Astrocyte (in vitro differentiated cells and primary cell): Measurements from ENCODE around the gene MGMT. TPM values are rescaled to one million over a fixed set of nuclear protein-coding genes. Genes with fewer than 3 reads are reported as not detected.

Source experiments
- DNase-seq: peaks from one replicate; pipeline ENCODE4 v3.0.0-alpha.2; 2010; ENCODE audit warnings: low read depth
- FAIRE-seq: peaks from 2 replicates; lab custom pipeline; 2011; peaks lifted over from hg19 to GRCh38; lab: Jason Lieb, UNC
- H2AFZ ChIP-seq: 2 replicates; pipeline ENCODE4 v1.6.0; 2012; ENCODE audit warnings: low read depth, low read length, inconsistent platforms
- H3K27ac ChIP-seq: 2 replicates; pipeline ENCODE4 v1.5.1; 2011; ENCODE audit warnings: low read depth, low read length, inconsistent platforms
- H3K27me3 ChIP-seq: 2 replicates; pipeline ENCODE4 v1.6.0; 2011; ENCODE audit warnings: low read length, inconsistent platforms; ENCODE audit not compliant: insufficient read depth
- H3K36me3 ChIP-seq: 2 replicates; pipeline ENCODE4 v1.5.1; 2011; ENCODE audit warnings: low read length, inconsistent platforms; ENCODE audit not compliant: insufficient read depth
- H3K4me1 ChIP-seq: 2 replicates; pipeline ENCODE4 v1.5.1; 2011; ENCODE audit warnings: low read length, inconsistent platforms; ENCODE audit not compliant: insufficient read depth
- H3K4me2 ChIP-seq: 2 replicates; pipeline ENCODE4 v1.6.0; 2012; ENCODE audit warnings: low read length, inconsistent platforms
- H3K4me3 ChIP-seq: 2 replicates; pipeline ENCODE4 v1.5.1; 2011; ENCODE audit warnings: low read depth, mild to moderate bottlenecking, low read length, inconsistent platforms; ENCODE audit not compliant: insufficient read depth
- H3K79me2 ChIP-seq: 2 replicates; pipeline ENCODE4 v1.6.0; 2012; ENCODE audit warnings: mild to moderate bottlenecking, low read length, inconsistent platforms; ENCODE audit not compliant: insufficient read depth
- H3K9ac ChIP-seq: 2 replicates; pipeline ENCODE4 v1.6.0; 2012; ENCODE audit warnings: mild to moderate bottlenecking, low read length, inconsistent platforms
- H3K9me3 ChIP-seq: 2 replicates; pipeline ENCODE4 v1.5.1; 2012; ENCODE audit warnings: low read depth, mild to moderate bottlenecking, low read length, inconsistent platforms; ENCODE audit not compliant: insufficient read depth
- H4K20me1 ChIP-seq: 2 replicates; pipeline ENCODE4 v1.6.0; 2012; ENCODE audit warnings: low read length, inconsistent platforms; ENCODE audit not compliant: insufficient read depth
- H3K27ac Mint-ChIP-seq: one replicate; pipeline ENCODE4 v1.8.0; 2021; ENCODE audit warnings: mild to moderate bottlenecking, mixed read lengths; ENCODE audit not compliant: unreplicated experiment
- H3K27me3 Mint-ChIP-seq: one replicate; pipeline ENCODE4 v1.8.0; 2021; ENCODE audit warnings: low read depth, mixed read lengths; ENCODE audit not compliant: unreplicated experiment
- H3K36me3 Mint-ChIP-seq: one replicate; pipeline ENCODE4 v1.8.0; 2021; ENCODE audit warnings: low read depth, mixed read lengths; ENCODE audit not compliant: unreplicated experiment
- H3K4me1 Mint-ChIP-seq: one replicate; pipeline ENCODE4 v1.8.0; 2021; ENCODE audit warnings: low read depth, mixed read lengths; ENCODE audit not compliant: unreplicated experiment
- H3K4me3 Mint-ChIP-seq: one replicate; pipeline ENCODE4 v1.8.0; 2021; ENCODE audit warnings: mild to moderate bottlenecking, moderate library complexity, mixed read lengths; ENCODE audit not compliant: unreplicated experiment
- H3K9me3 Mint-ChIP-seq: one replicate; pipeline ENCODE4 v1.8.0; 2021; ENCODE audit warnings: mild to moderate bottlenecking, mixed read lengths; ENCODE audit not compliant: unreplicated experiment
- EZH2 ChIP-seq: IDR thresholded peaks from 2 replicates; pipeline ENCODE4 v1.6.1; 2012; ENCODE audit warnings: mild to moderate bottlenecking, low read length, inconsistent platforms; ENCODE audit not compliant: insufficient read depth
- total RNA-seq: library from RNA; stranded (reverse); gene quantifications from 2 replicates; pipeline ENCODE4 v1.2.1, GENCODE V29; 2021
- TF ChIP-seq, protein P1 (sequence below): IDR thresholded peaks from 2 replicates; pipeline ENCODE4 v1.5.1; 2011; ENCODE audit warnings: low read depth, mild to moderate bottlenecking, inconsistent platforms, low read length, moderate library complexity; ENCODE audit not compliant: insufficient read depth

Gene MGMT
- total RNA-seq, 1 donor from 2014 or later = 9.5 TPM

DNA sequence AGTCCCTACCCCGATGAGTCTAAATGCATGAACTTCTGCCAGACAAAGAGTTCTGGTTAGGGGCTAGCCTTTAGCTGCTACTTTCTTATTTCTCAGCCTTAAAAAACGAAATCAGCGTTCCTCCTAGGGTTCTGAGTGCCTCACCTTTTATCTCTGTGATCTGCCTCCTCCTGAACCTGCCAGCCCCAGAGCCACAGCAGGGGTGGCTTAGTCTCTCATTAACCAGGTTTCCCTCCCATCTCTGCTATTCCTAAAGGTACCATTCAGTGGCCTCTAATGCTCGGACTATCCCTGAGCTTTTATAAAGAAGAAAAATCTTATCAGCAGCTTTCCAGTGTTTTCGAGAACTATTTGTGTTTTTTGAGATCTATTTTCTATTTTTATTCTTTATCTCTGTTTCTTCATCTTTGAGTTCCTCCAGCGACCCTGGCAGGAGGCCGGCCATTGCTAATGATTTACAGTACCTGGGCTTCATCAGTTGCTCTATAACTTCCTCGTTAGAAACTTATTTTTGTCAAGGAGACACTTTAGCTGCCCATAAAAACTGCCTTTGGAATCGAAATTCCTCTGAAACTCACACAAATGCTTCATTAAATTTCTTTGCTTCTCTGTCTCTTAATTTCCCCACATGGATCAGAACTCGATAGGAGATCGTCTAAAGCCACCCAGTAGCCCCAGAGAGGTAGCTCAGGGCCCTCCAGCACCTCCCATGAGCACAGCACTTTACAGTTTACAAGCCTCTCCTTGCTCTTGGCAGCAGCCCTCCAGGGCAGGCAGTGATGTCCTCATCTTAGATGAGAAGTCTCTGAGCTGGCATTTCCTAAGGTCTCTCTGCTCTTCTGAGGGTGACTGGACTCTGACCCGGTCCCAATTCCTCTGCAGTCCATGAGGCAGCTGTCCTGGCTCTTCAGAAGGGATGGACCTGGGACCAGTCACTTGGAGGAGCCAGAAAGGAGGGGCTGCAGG is 347.9 kb downstream of the MGMT start:
- Histone ChIP-seq H3K79me2 (no peaks in the 10 kb centered on the region), H3K9ac (no peak overlapping the region), H3K4me1 (no peaks in the 10 kb centered on the region), H3K27me3 (no peaks in the 10 kb centered on the region), H2AFZ (no peak overlapping the region), H3K9me3 (peaks cover 3% of the 10 kb centered on the region), H3K27ac (no peak overlapping the region), H3K4me3 (no peak overlapping the region), H3K4me2 (no peak overlapping the region), H4K20me1 (no peaks in the 10 kb centered on the region), H3K36me3 (no peaks in the 10 kb centered on the region)
- FAIRE-seq = no peak
- H3K36me3 Mint-ChIP-seq = no peaks in the 10 kb centered on the region
- H3K4me1 Mint-ChIP-seq = no peaks in the 10 kb centered on the region
- peaks cover 3% of the 10 kb centered on the region for H3K9me3 Mint-ChIP-seq
- TF ChIP-seq, protein P1, sequence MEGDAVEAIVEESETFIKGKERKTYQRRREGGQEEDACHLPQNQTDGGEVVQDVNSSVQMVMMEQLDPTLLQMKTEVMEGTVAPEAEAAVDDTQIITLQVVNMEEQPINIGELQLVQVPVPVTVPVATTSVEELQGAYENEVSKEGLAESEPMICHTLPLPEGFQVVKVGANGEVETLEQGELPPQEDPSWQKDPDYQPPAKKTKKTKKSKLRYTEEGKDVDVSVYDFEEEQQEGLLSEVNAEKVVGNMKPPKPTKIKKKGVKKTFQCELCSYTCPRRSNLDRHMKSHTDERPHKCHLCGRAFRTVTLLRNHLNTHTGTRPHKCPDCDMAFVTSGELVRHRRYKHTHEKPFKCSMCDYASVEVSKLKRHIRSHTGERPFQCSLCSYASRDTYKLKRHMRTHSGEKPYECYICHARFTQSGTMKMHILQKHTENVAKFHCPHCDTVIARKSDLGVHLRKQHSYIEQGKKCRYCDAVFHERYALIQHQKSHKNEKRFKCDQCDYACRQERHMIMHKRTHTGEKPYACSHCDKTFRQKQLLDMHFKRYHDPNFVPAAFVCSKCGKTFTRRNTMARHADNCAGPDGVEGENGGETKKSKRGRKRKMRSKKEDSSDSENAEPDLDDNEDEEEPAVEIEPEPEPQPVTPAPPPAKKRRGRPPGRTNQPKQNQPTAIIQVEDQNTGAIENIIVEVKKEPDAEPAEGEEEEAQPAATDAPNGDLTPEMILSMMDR = no peak
- TF ChIP-seq EZH2 = no peak
- H3K27ac Mint-ChIP-seq = no peak overlapping the region
- DNase-seq = no peak
- H3K4me3 Mint-ChIP-seq = no peak overlapping the region
- peaks cover 17% of the 10 kb centered on the region for H3K27me3 Mint-ChIP-seq

DNA sequence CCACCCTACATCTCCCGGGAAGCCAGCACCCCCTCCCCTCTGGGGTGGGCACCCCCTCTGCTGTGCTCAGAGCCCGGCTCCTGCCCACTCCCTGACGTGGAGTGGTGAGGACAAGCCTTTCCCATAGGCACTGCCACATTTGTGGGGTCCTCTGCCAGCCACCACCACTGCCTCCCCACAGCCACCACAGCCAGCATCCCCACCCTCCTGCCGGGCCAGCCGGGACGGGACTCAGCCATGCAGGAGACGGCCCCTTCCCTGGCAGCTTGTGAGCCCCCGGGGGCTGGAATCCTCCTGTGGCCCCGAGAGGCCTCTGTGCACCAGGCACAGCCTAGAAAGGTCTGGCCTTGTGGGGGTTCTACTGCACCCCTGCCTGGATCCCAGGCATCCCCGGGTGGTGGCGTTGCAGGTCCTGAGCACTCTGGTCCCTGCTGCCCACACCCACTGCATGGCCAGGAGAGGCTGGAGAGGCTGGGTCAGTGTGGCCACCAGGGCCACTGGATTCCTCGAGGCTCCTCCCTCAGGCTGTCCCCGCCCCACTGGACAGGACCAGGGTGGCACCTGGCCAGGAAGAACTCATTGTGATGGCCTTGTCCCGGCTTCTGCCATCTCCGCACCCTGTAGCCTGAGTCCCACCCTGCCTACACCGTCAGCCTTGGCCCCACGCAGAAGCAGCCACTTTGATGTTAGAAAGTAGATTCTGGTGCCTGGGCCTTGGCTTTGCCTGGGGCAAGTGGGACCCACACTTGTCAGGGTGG is 349.0 kb downstream of the MGMT start:
- Mint-ChIP-seq H3K27ac (no peak overlapping the region), H3K27me3 (peaks cover 19% of the 10 kb centered on the region), H3K4me1 (no peaks in the 10 kb centered on the region), H3K9me3 (peaks cover 3% of the 10 kb centered on the region), H3K4me3 (no peak overlapping the region), H3K36me3 (no peaks in the 10 kb centered on the region)
- FAIRE-seq (no peak), DNase-seq (no peak)
- no peaks in the 10 kb centered on the region for H4K20me1 ChIP-seq
- no peaks in the 10 kb centered on the region for H3K79me2 ChIP-seq
- peaks cover 3% of the 10 kb centered on the region for H3K9me3 ChIP-seq
- no peaks in the 10 kb centered on the region for H3K36me3 ChIP-seq
- no peak overlapping the region for H2AFZ ChIP-seq
- H3K27ac ChIP-seq = no peak overlapping the region
- TF ChIP-seq, protein P1 = no peak
- TF ChIP-seq EZH2 = no peak
- H3K4me1 ChIP-seq = no peaks in the 10 kb centered on the region
- no peak overlapping the region for H3K4me2 ChIP-seq
- H3K9ac ChIP-seq = no peak overlapping the region
- no peak overlapping the region for H3K4me3 ChIP-seq
- H3K27me3 ChIP-seq = no peaks in the 10 kb centered on the region
